ENCODE measurements around the gene MYH7. TPM values are rescaled to one million over a fixed set of nuclear protein-coding genes. Genes with fewer than 3 reads are reported as not detected.

Gene MYH7
- total RNA-seq, 1 experiment from 2014 or later, result not detected

DNA sequence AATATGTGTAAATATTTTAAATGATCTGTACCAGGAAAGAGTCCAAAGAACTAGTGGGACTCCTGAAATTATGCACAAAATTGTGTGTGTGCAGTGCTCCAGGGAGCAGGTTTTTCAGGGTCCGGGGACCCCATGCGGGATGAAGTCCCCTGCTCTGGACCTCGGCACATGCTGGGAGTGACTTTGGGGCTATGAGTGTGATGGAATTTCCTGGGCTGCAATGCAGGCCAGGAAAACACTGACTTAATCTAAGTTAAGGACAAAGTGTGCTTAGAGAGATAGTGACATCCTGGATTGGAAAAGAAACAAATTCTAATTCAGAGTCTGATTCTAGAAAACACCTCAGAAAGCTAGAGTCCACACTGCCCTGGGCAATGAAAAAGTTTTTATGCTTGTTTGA, 21.2 kb downstream of the MYH7 start:
- POLR2A ChIA-PET, result no interaction called here
- Mint-ChIP-seq H3K27ac (no peak overlapping the region), H3K9me3 (no peaks in the 10 kb centered on the region), H3K36me3 (no peaks in the 10 kb centered on the region), H3K4me1 (no peaks in the 10 kb centered on the region), H3K27me3 (ENCODE audit: low read depth) (peaks cover 15% of the 10 kb centered on the region), H3K4me3 (no peak overlapping the region)
- TF ChIP-seq EMX1 (CRISPR knock-in tag; IDR thresholded peaks at IDR 0.05), result no peak
- TF ChIP-seq, protein P1, sequence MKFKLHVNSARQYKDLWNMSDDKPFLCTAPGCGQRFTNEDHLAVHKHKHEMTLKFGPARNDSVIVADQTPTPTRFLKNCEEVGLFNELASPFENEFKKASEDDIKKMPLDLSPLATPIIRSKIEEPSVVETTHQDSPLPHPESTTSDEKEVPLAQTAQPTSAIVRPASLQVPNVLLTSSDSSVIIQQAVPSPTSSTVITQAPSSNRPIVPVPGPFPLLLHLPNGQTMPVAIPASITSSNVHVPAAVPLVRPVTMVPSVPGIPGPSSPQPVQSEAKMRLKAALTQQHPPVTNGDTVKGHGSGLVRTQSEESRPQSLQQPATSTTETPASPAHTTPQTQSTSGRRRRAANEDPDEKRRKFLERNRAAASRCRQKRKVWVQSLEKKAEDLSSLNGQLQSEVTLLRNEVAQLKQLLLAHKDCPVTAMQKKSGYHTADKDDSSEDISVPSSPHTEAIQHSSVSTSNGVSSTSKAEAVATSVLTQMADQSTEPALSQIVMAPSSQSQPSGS (CRISPR knock-in tag; IDR thresholded peaks at IDR 0.05; ENCODE audit: borderline replicate concordance, low read depth), result no peak
- TF ChIP-seq, protein P2, sequence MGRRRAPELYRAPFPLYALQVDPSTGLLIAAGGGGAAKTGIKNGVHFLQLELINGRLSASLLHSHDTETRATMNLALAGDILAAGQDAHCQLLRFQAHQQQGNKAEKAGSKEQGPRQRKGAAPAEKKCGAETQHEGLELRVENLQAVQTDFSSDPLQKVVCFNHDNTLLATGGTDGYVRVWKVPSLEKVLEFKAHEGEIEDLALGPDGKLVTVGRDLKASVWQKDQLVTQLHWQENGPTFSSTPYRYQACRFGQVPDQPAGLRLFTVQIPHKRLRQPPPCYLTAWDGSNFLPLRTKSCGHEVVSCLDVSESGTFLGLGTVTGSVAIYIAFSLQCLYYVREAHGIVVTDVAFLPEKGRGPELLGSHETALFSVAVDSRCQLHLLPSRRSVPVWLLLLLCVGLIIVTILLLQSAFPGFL (CRISPR knock-in tag; IDR thresholded peaks at IDR 0.05; ENCODE audit: borderline replicate concordance), result no peak
- TF ChIP-seq, protein P3, sequence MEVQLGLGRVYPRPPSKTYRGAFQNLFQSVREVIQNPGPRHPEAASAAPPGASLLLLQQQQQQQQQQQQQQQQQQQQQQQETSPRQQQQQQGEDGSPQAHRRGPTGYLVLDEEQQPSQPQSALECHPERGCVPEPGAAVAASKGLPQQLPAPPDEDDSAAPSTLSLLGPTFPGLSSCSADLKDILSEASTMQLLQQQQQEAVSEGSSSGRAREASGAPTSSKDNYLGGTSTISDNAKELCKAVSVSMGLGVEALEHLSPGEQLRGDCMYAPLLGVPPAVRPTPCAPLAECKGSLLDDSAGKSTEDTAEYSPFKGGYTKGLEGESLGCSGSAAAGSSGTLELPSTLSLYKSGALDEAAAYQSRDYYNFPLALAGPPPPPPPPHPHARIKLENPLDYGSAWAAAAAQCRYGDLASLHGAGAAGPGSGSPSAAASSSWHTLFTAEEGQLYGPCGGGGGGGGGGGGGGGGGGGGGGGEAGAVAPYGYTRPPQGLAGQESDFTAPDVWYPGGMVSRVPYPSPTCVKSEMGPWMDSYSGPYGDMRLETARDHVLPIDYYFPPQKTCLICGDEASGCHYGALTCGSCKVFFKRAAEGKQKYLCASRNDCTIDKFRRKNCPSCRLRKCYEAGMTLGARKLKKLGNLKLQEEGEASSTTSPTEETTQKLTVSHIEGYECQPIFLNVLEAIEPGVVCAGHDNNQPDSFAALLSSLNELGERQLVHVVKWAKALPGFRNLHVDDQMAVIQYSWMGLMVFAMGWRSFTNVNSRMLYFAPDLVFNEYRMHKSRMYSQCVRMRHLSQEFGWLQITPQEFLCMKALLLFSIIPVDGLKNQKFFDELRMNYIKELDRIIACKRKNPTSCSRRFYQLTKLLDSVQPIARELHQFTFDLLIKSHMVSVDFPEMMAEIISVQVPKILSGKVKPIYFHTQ (CRISPR knock-in tag; IDR thresholded peaks at IDR 0.05), result no peak
- TF ChIP-seq, protein P4, sequence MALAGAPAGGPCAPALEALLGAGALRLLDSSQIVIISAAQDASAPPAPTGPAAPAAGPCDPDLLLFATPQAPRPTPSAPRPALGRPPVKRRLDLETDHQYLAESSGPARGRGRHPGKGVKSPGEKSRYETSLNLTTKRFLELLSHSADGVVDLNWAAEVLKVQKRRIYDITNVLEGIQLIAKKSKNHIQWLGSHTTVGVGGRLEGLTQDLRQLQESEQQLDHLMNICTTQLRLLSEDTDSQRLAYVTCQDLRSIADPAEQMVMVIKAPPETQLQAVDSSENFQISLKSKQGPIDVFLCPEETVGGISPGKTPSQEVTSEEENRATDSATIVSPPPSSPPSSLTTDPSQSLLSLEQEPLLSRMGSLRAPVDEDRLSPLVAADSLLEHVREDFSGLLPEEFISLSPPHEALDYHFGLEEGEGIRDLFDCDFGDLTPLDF (CRISPR knock-in tag; IDR thresholded peaks at IDR 0.05), result no peak
- TF ChIP-seq ESRRA (CRISPR knock-in tag; IDR thresholded peaks at IDR 0.05; ENCODE audit: borderline replicate concordance), result no peak
- TF ChIP-seq SOX15 (CRISPR knock-in tag; IDR thresholded peaks at IDR 0.05), result no peak
- TF ChIP-seq, protein P5, sequence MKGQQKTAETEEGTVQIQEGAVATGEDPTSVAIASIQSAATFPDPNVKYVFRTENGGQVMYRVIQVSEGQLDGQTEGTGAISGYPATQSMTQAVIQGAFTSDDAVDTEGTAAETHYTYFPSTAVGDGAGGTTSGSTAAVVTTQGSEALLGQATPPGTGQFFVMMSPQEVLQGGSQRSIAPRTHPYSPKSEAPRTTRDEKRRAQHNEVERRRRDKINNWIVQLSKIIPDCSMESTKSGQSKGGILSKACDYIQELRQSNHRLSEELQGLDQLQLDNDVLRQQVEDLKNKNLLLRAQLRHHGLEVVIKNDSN (CRISPR knock-in tag; IDR thresholded peaks at IDR 0.05), result no peak
- TF ChIP-seq ZNF219 (CRISPR knock-in tag; IDR thresholded peaks at IDR 0.05; ENCODE audit: borderline replicate concordance), result no peak
- TF ChIP-seq ELF4 (CRISPR knock-in tag; IDR thresholded peaks at IDR 0.05; ENCODE audit: low read depth), result no peak
- no peak for TF ChIP-seq ZNF671 (CRISPR knock-in tag; IDR thresholded peaks at IDR 0.05)
- TF ChIP-seq SP1 (CRISPR knock-in tag; conservative IDR thresholded peaks at IDR 0.05), result no peak
- TF ChIP-seq SMAD3 (CRISPR knock-in tag; IDR thresholded peaks at IDR 0.05; ENCODE audit: borderline replicate concordance), result no peak
- TF ChIP-seq, protein P6, sequence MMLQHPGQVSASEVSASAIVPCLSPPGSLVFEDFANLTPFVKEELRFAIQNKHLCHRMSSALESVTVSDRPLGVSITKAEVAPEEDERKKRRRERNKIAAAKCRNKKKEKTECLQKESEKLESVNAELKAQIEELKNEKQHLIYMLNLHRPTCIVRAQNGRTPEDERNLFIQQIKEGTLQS (CRISPR knock-in tag; conservative IDR thresholded peaks at IDR 0.05), result no peak
- no peak for TF ChIP-seq MXD4 (CRISPR knock-in tag; IDR thresholded peaks at IDR 0.05; ENCODE audit: borderline replicate concordance)
- TF ChIP-seq NFATC4 (CRISPR knock-in tag; IDR thresholded peaks at IDR 0.05), result no peak
- TF ChIP-seq ZNF423 (CRISPR knock-in tag; IDR thresholded peaks at IDR 0.05), result no peak
- TF ChIP-seq TP53 (CRISPR knock-in tag; IDR thresholded peaks at IDR 0.05), result no peak
- TF ChIP-seq, protein P7, sequence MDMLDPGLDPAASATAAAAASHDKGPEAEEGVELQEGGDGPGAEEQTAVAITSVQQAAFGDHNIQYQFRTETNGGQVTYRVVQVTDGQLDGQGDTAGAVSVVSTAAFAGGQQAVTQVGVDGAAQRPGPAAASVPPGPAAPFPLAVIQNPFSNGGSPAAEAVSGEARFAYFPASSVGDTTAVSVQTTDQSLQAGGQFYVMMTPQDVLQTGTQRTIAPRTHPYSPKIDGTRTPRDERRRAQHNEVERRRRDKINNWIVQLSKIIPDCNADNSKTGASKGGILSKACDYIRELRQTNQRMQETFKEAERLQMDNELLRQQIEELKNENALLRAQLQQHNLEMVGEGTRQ (CRISPR knock-in tag; IDR thresholded peaks at IDR 0.05), result no peak
- CTCF ChIA-PET, result interaction anchor here (1.1 to 2.7 kb wide), 2 partner anchors 19 to 34 kb away, joined by 3 to 8 read pairs; no protein-coding TSS in a partner anchor
- DNase-seq (ENCODE audit: low spot score) (no peak), ATAC-seq (no peak)

Data from WTC11 (cell line).